ENCODE results near the gene ATG4A. TPM values are rescaled to one million over a fixed set of nuclear protein-coding genes. Genes with fewer than 3 reads are reported as not detected.

ATG4A gene
- total and polyA plus RNA-seq, 2 experiments from 2014 or later, result 13.5 to 18.0 TPM

DNA sequence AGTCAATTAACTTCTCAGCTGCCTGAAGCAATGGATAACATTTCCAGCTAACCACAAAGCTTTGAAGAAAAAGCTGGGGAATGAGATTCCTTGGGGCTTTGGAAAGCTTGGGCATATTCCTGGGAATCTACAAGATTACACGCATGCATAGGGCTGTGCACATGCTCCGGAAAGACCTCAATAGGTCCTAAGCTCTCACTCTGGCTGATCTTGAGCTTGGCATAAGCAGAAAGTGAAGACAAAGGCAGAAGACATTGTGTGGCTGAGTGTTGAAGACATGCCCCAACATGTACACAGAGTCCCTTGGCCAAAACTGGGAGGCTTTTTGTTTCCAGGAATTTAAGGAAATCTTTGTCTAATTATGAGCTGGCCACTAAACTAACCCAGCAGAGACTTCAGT, 31.2 kb downstream of the ATG4A start:
- 55% methylated on average over 2 of the region's 2 CpGs for WGBS (ENCODE audit: low lambda C conversion rate, missing lambda C conversion rate)

DNA sequence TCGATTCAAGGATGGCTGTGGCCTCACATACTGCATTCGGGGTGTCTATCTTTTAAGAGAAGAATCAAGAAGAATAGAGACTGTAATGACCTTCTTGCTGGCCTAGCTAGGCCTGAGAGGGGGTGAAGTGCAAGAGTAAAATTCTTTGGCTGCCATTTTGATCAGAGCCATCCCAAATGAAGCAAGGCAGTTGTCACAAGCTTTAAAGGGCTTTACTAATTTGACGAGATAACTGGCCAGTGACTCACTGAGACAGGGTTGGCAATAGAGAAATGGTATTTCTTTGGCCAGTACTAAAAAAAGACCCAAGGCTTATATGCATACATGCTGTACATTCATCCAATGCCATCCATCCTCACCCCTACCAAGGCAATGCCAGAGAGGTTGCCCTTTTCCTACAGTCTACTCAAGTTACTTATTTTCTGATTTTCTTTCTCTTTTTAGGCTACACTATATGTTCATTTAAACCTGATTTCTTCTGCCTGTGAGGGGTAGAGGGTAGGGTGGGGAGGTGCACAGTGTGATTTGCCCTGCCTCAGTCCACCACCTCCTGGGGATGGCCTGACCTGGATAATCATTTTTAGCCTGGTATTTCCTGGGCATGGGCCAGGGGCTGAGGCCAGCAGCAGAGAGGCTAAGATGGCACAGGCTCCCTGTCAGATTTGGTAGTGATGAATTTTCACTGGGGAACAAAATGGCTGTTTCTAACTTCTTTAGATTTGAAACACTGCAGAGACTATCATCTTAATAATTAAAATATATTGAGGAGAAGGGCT, 32.2 kb downstream of the ATG4A start:
- TF ChIP-seq, protein P1, sequence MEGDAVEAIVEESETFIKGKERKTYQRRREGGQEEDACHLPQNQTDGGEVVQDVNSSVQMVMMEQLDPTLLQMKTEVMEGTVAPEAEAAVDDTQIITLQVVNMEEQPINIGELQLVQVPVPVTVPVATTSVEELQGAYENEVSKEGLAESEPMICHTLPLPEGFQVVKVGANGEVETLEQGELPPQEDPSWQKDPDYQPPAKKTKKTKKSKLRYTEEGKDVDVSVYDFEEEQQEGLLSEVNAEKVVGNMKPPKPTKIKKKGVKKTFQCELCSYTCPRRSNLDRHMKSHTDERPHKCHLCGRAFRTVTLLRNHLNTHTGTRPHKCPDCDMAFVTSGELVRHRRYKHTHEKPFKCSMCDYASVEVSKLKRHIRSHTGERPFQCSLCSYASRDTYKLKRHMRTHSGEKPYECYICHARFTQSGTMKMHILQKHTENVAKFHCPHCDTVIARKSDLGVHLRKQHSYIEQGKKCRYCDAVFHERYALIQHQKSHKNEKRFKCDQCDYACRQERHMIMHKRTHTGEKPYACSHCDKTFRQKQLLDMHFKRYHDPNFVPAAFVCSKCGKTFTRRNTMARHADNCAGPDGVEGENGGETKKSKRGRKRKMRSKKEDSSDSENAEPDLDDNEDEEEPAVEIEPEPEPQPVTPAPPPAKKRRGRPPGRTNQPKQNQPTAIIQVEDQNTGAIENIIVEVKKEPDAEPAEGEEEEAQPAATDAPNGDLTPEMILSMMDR (IDR thresholded peaks at IDR 0.05; ENCODE audit: poor library complexity), result no peak
- TF ChIP-seq EZH2 (IDR thresholded peaks at IDR 0.05; ENCODE audit: borderline replicate concordance) (no peak), EZH2phosphoT487 (IDR thresholded peaks at IDR 0.05; ENCODE audit: low read depth, severe bottlenecking, unreplicated experiment) (no peak)
- Histone ChIP-seq H3K4me1 (ENCODE audit: insufficient read depth) (no peaks in the 10 kb centered on the region), H3K4me2 (no peak overlapping the region), H4K20me1 (ENCODE audit: insufficient read depth, poor library complexity, severe bottlenecking) (no peaks in the 10 kb centered on the region), H3K9me3 (ENCODE audit: low read depth) (no peaks in the 10 kb centered on the region), H3K4me3 (no peak overlapping the region), H3K36me3 (replicated peaks; ENCODE audit: insufficient read depth, low read depth) (no peaks in the 10 kb centered on the region), H2AFZ (no peak overlapping the region), H3K79me2 (no peaks in the 10 kb centered on the region), H3K27me3 (no peaks in the 10 kb centered on the region), H3K9me2 (replicated peaks; ENCODE audit: insufficient read depth) (no peaks in the 10 kb centered on the region), H3K27ac (no peak overlapping the region)
- WGBS (ENCODE audit: low lambda C conversion rate, missing lambda C conversion rate), result 81% methylated on average over 3 of the region's 3 CpGs
- DNase-seq (ENCODE audit: low spot score), result no peak

More for the DNA sequence above, 31.2 kb downstream of the ATG4A start:
- no peak overlapping the region for H3K4me2 ChIP-seq
- TF ChIP-seq EZH2 (IDR thresholded peaks at IDR 0.05; ENCODE audit: borderline replicate concordance) (no peak), EZH2phosphoT487 (IDR thresholded peaks at IDR 0.05; ENCODE audit: low read depth, severe bottlenecking, unreplicated experiment) (no peak)
- TF ChIP-seq, protein P1 (IDR thresholded peaks at IDR 0.05; ENCODE audit: poor library complexity), result no peak
- no peaks in the 10 kb centered on the region for H3K4me1 ChIP-seq (ENCODE audit: insufficient read depth)
- no peak for DNase-seq (ENCODE audit: low spot score)
- H3K27me3 ChIP-seq, result no peaks in the 10 kb centered on the region
- no peak overlapping the region for H3K27ac ChIP-seq
- no peaks in the 10 kb centered on the region for H4K20me1 ChIP-seq (ENCODE audit: insufficient read depth, poor library complexity, severe bottlenecking)
- no peaks in the 10 kb centered on the region for H3K9me3 ChIP-seq (ENCODE audit: low read depth)
- peak overlapping the region; percentile 20 for H2AFZ ChIP-seq
- H3K79me2 ChIP-seq, result no peaks in the 10 kb centered on the region
- H3K4me3 ChIP-seq, result no peak overlapping the region
- H3K9me2 ChIP-seq (replicated peaks; ENCODE audit: insufficient read depth), result no peaks in the 10 kb centered on the region
- H3K36me3 ChIP-seq (replicated peaks; ENCODE audit: insufficient read depth, low read depth), result no peaks in the 10 kb centered on the region

DNA sequence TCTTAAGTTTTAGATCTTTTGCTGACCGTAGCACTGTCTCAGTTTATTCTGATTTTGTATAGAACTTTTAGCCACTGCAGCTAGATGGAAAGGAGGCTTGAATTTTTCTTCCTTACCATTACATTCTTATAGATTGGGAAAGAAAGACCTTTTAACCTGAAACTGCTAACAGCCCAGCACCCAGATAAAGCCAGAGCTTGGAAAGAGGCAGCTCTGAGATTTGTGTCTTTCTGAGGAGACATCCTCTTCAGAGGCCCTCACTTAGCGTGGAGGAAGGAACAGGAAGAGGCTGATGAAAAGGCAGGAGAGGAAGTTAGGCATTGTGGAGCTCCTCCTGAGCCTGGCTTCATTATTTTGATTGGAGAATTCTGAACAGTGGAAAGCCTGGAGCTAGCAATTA, 35.1 kb downstream of the ATG4A start:
- Histone ChIP-seq H3K79me2 (no peaks in the 10 kb centered on the region), H3K4me1 (ENCODE audit: insufficient read depth) (no peaks in the 10 kb centered on the region), H3K27ac (peak overlapping the region; percentile 2), H3K27me3 (no peaks in the 10 kb centered on the region), H3K36me3 (replicated peaks; ENCODE audit: insufficient read depth, low read depth) (no peaks in the 10 kb centered on the region), H3K4me2 (no peak overlapping the region), H3K4me3 (no peak overlapping the region), H3K9me3 (ENCODE audit: low read depth) (no peaks in the 10 kb centered on the region), H3K9me2 (replicated peaks; ENCODE audit: insufficient read depth) (no peaks in the 10 kb centered on the region), H4K20me1 (ENCODE audit: insufficient read depth, poor library complexity, severe bottlenecking) (no peaks in the 10 kb centered on the region), H2AFZ (no peak overlapping the region)
- 63% methylated on average over 2 of the region's 2 CpGs for WGBS (ENCODE audit: low lambda C conversion rate, missing lambda C conversion rate)
- TF ChIP-seq, protein P1 (IDR thresholded peaks at IDR 0.05; ENCODE audit: poor library complexity), result no peak
- TF ChIP-seq EZH2phosphoT487 (IDR thresholded peaks at IDR 0.05; ENCODE audit: low read depth, severe bottlenecking, unreplicated experiment) (no peak), EZH2 (IDR thresholded peaks at IDR 0.05; ENCODE audit: borderline replicate concordance) (no peak)
- no peak for DNase-seq (ENCODE audit: low spot score)
